ENCODE measurements around the gene PPFIA3.
A peak's percentile ranks its signal among the peaks of the same experiment; 100 is the strongest.
"Not testable (repeated sequence)": the region's sequence is repeated elsewhere in the genome, so short reads cannot be mapped to it uniquely, and the experiment has no call there.

The PPFIA3 gene

GRCh38 chr19:49125025-49125731, 5.8 kb downstream of the PPFIA3 start:
- no peak for DNase-seq (ENCODE audit: low spot score)

DNA sequence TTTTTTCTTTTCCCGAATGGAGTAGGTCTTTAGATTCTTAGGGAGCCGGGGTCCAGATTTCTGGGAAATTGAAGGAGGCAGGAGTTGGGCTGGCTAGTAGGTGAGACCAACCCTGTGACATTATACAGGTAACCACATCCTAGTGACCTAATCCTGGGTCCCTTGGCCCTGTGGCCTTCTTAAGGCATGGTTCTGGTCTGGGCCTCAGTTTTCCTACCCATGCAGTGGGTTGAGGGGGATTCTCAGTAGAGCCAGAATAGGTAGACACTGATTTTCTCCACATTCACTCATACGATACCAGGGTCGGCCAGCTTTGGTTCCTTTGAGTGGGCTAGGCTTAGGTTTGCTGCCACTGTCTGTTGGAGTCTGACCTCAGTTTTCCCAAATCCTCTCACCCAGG, 7.2 kb downstream of the PPFIA3 start:
- no peak for DNase-seq (ENCODE audit: low spot score)

DNA sequence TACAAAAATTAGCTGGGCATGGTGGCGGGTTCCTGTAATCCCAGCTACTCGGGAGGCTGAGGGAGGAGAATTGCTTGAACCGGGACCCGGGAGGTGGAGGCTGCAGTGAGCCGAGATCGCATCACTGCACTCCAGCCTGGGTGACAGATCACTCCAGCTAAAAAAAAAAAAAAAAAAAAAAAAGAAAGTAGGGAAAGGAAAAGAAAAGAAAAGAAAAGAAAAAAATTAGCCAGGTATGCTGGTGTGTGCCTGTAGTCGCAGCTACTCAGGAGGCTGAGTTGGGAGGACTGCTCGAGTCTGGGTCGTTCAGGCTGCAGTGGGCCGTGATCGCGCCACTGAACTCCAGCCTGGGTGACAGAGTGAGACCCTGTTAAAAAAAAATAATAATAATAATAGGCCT, 7.9 kb downstream of the PPFIA3 start:
- DNase-seq (ENCODE audit: low spot score) = not testable (repeated sequence)

DNA sequence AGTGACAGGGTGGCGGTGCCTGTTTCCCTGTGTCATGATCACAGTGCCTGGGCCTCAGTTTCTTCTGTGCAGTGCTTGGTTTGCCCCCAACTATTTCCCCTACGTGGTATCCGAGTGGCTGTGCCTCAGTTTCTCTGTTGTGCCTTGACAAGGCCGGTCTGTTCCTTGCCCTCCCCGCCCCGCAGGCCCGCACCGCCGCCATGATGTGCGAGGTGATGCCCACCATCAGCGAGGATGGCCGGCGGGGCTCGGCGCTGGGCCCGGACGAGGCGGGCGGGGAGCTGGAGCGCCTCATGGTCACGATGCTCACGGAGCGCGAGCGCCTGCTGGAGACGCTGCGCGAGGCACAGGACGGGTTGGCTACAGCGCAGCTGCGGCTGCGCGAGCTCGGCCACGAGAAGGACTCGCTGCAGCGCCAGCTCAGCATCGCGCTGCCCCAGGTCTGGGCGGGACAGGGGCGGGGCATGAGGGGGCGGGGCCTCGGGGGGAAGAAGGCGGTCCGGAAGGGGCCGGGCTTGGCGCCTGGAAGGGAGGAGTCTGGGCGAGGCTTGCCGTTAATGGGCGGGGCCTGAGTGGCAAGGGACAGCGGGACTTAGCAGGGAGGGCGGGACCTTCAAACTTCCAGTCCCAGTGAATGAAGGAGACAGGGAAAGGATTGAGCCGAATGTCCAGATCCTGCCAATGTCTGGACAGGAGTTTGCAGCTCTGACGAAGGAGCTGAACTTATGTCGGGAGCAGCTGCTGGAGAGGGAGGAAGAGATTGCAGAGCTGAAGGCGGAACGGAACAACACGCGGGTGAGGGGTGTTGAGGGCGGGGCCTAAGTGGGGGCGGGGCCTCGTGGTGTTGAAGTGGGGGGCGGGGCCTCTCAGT, 8.6 kb downstream of the PPFIA3 start:
- DNase-seq (ENCODE audit: low spot score) = peak; percentile 98

DNA sequence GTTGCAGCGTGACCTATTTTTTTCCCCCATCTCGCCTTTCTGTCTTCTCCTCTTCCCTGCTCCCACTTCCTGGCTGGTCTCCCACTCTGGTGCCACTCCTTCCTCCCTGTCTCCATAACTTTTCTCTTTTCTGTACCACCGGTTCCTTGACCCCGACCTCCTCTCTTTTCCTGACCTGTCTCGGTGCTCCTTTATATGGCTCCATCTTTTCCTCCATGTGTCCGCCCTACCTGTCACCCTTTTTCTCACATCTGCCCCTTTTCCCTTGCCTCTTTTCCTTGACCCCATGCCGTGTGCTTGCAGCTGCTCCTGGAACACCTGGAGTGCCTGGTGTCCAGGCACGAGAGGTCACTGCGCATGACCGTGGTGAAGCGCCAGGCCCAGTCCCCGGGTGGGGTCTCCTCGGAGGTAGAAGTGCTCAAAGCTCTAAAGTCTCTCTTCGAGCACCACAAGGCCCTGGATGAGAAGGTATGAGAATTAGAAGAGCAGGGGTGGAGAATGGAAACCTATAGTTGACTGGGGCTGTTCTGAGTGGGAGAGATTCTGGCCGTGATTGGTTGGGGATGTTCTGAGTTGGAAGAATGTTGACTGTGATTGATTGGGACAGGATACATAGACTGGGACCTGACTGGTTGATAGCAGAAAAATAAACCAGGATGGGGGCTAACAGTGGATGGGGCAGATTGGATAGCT, 9.3 kb downstream of the PPFIA3 start:
- no peak for DNase-seq (ENCODE audit: low spot score)

DNA sequence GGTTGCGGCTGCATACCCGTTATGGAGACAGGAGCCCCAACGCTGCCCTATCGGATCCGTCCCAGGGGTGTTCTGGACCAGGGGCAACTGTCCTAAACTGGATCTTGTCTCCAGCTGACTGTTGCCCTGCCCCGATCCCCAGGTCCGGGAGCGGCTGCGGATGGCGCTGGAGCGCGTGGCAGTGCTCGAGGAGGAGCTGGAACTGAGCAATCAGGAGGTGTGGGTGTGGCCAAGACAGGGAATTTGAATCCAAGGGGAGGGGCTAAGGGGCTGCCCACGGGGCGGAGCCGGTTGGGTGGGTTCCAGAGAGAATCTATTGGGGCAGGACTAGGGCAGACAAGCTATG, 9.9 kb downstream of the PPFIA3 start:
- DNase-seq (ENCODE audit: low spot score) = no peak

GRCh38 chr19:49130325-49130724, 11.0 kb downstream of the PPFIA3 start:
- DNase-seq (ENCODE audit: low spot score) = no peak

DNA sequence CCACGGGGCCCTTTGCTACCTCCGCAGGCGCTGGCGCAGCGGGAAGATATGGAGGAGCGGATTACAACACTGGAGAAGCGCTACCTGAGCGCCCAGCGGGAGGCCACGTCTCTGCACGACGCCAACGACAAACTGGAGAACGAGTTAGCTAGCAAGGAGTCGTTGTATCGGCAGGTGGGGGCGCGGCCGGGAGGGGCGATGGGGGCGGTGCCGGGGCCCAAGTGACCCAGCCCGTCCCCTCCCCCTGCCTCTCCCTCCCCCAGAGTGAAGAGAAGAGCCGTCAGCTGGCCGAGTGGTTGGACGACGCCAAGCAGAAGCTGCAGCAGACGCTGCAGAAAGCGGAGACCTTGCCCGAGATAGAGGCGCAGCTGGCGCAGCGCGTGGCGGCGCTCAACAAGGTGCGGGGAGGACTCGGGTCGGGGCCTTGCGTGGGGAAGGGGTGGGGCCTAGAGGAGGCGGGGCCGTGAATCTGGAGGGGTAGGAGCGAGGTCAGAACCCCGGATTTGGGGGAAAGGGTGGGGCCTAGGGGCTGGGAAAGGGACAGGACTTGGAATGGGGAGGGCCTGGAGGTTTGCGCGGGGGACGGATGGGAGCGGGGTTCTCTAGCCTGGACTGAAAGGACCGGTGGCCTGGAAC, 13.7 kb downstream of the PPFIA3 start:
- no peak for DNase-seq (ENCODE audit: low spot score)

DNA sequence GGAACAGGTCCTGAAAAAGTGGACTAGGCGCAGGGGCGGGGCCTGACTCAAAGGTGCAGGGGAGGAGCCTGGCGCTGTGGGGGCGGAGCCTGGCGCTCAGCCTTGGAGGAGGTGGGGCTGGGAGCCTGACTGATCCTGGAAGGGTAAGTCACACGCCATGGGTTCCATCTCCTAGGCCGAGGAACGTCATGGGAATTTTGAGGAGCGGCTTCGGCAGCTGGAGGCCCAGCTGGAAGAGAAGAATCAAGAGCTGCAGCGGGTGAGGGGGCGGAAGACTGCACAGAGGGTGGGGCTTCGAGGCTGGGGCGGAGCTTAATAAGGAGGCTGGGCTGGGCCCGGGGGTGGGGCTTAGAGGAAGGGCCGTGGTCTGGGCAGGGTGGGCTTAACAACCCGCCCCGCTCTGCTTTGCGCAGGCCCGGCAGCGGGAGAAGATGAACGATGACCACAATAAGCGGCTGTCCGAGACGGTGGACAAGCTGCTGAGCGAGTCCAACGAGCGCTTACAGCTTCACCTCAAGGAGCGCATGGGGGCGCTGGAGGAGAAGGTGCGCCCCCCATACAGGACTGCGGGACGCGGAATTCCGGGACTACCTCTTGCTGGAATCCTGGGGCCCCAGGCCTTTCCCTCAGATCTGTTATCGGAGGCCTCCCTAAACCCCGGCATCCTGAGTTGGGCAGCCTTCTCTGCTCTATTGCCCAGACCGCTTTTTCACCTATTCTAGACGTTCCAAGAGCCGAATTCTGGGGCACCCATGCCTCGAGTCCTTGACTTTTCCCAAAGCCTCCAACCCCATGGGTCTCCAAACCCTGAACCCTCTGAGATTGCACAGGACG, 14.5 kb downstream of the PPFIA3 start:
- no peak for DNase-seq (ENCODE audit: low spot score)

DNA sequence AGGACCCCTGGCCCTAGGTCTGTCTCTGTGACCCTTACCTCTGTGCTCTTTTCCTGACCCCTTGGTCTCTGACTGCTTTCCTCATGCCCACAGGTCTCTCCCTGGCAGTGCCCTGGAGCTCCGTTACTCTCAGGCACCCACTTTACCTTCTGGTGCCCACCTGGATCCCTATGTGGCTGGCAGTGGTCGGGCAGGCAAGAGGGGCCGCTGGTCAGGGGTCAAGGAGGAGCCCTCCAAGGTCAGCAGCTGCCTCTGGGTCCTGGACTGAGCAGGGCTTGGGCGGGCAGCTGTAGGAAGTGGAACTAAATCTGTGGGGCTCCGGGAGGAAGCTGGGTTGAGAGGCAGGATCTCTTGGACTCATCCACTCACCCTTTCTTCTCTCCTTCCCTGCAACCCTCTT, 16.3 kb downstream of the PPFIA3 start:
- DNase-seq (ENCODE audit: low spot score) = no peak

GRCh38 chr19:49136771-49137171, 17.4 kb downstream of the PPFIA3 start:
- no peak for DNase-seq (ENCODE audit: low spot score)

DNA sequence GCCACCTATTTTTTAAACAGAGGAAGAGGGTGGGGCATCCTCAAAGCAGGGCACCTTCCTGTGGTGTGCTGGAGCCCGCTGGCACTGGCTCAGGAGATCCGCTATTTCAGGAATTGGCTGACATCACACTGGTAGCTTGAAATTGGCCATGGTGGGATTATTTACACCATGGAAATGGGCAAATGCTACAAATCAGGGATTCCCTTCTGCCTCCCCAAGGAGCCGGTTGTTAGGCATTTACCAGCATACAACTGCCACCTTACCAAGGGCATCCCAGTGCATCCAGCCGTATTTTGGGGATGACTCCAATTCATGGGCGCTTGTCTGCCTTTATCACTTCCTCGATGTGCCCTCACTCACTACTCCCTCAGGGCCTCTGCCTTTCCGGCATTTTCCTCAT, 21.6 kb downstream of the PPFIA3 start:
- no peak for DNase-seq (ENCODE audit: low spot score)

GRCh38 chr19:49141352-49141751, 22.0 kb downstream of the PPFIA3 start:
- DNase-seq (ENCODE audit: low spot score) = no peak

DNA sequence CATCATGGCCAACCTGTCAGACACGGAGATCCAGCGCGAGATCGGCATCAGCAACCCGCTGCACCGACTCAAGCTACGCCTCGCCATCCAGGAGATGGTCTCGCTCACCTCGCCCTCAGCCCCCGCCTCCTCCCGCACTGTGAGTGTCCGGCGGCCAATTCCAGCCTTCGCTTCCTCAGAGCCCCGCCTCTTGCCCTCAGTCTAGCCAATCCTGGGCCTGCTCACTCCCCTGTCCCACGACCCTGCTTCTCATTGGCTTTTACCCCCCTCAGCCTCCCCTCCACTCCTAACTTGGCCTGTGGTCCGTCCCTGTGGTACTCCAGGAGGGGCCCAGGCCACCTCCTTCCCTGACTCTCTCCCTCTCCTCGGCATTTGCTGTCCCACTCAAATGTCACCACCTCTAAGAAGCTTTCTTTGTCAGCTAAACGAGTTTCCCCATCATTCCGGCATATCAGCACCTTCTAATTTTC, 23.6 kb downstream of the PPFIA3 start:
- peak; percentile 89 for DNase-seq (ENCODE audit: low spot score)

DNA sequence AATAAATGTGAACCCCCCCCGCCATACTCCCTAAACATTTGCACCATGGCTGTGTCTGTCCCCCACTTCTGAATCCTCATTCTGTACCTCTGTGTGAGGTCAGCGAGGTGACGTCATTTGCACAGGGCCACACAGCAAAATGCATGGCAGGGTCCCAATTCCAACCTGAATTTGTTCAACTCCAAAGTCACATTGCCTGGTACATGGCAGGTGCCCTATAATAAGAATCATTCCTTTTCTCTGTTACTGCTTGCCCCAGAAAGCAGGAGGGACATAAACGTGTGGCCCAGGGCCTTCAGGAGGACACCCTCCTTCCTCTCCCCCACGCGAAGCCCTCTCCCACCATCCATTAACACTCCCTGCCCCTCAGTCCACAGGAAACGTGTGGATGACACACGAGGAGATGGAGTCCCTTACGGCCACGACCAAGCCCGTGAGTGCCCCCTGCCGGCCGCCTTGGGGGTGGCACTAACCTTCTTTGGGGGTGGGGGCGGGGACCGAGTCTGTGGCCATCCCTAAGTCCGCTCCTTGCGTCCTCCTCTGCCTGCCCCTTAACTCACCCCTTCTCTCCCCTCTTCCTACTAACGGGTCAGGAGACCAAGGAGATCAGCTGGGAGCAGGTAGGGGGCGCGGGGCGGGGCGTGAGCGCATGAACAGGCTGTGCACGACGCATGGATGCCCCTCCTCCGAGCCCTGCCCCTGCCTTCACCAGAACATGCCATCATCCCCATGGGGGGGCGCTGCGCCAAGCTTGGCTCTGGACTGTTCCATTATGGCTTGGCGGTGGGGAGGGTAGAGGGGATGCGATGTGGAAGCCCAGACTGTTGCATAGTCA, 26.4 kb downstream of the PPFIA3 start:
- DNase-seq (ENCODE audit: low spot score) = peak; percentile 67

DNA sequence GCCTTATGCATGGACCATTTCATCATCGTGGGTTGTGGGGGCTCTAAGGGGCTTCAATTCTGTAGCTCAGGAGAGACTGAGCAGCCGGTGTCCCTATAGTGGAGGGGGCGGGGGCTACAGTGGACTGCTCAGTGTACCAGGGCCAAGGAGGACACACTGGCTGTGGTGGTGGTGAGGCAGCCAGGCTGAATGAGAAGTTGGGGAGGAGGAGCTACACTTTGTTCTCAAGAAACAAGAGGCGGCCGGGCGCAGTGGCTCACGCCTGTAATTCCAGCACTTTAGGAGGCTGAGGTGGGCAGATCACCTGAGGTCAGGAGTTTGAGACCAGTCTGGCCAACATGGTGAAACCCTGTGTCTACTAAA, 27.0 kb downstream of the PPFIA3 start:
- not testable (repeated sequence) for DNase-seq (ENCODE audit: low spot score)

DNA sequence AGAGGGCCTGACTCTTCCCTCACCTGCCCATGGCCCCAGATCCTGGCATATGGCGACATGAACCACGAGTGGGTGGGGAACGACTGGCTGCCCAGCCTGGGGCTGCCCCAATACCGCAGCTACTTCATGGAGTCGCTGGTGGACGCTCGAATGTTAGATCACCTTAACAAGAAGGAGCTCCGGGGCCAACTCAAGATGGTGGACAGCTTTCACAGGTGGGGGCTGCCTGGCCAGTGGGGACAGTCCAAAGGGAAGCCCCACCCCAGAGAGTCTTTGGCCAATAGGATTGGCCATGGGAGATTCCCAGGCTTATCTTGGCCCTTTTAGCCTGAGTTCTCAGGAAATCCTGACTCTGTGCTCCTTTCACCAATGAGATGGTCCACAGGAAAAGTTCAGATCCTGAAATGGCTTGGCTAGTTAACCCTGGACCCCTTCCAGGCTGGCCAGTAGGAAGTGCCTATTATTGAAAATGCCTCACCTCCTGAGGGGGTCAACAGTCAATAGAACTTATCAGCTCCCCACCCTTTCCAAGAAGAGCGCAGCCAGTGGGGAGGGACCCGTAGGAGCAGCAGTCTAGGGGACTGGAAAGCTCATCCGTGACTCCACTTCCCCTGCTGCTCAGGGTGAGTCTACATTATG, 28.8 kb downstream of the PPFIA3 start:
- DNase-seq (ENCODE audit: low spot score) = no peak

DNA sequence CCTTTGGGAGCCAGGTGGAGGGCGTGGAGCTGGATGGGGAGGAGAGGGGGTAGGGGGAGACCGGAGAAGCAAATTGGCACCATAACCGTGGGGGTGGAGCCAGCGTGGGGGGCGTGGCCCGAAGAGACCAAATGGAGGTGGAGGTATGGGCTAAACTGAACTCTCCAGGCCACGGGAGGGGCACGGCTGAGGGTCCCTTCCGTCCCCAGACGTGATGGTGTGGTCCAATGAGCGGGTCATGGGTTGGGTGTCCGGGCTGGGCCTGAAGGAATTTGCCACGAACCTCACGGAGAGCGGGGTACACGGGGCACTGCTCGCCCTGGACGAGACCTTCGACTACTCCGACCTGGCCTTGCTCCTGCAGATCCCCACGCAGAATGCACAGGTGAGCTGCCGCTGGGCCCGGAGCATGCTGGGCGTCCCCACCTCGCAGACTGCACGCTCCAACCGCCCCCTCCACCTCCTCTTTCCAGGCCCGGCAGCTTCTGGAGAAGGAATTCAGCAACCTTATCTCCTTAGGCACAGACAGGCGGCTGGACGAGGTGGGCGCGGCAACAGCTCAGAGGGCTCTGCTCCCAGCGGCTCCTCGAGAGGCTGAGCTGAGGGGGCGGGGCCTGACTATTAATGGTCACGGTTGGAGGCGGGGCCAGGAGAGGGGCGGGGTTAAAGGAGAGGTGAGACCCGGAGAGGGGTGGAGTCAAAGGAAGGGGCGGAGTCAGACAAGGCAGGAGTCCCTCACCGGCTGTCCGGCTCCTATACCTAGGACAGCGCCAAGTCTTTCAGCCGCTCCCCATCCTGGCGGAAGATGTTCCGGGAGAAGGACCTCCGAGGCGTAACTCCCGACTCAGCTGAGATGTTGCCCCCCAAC, 29.7 kb downstream of the PPFIA3 start:
- DNase-seq (ENCODE audit: low spot score) = peak; percentile 94

- DNase-seq (ENCODE audit: low spot score) = peak; percentile 82
These were observed 30.3 kb downstream of the PPFIA3 start for GRCh38 chr19:49149652-49150105.

Measured in SW480 (cell line).